Fibroblast of mammary gland (primary cell): Measurements from ENCODE around the gene TOP2B.

Source experiments
- DNase-seq: peaks from one replicate; pipeline ENCODE4 v3.0.0-alpha.2; 2010; ENCODE audit warnings: low read depth
- H3K4me3 ChIP-seq: 2 replicates; pipeline ENCODE4 v1.5.1; 2011; ENCODE audit warnings: low read depth, mild to moderate bottlenecking, low read length, moderate library complexity; ENCODE audit not compliant: control insufficient read depth
- CTCF ChIP-seq: conservative IDR thresholded peaks from 2 replicates; pipeline ENCODE4 v1.5.1; 2011; ENCODE audit warnings: low read depth, low read length, inconsistent platforms; ENCODE audit not compliant: control insufficient read depth, insufficient read depth

Gene TOP2B

GRCh38 chr3:25664812-25665314, at the start of gene TOP2B:
Gene TOP2B, minus strand, starts transcription at chr3:25664907. Its CDS starts 610 bp downstream, at chr3:25664297.
- peak within 1 kb of the TSS; percentile 79 for H3K4me3 ChIP-seq
- no peak for TF ChIP-seq CTCF
- peak; percentile 94 for DNase-seq

GRCh38 chr3:25713341-25713985, 48.8 kb upstream of the TOP2B start:
- no peak for TF ChIP-seq CTCF
- DNase-seq, result no peak
- H3K4me3 ChIP-seq, result no peak overlapping the region

GRCh38 chr3:25711090-25711489, 46.4 kb upstream of the TOP2B start:
- H3K4me3 ChIP-seq, result no peak overlapping the region
- no peak for TF ChIP-seq CTCF
- no peak for DNase-seq

GRCh38 chr3:25708036-25708435, 43.3 kb upstream of the TOP2B start:
- no peak for DNase-seq
- TF ChIP-seq CTCF, result no peak
- H3K4me3 ChIP-seq, result no peak overlapping the region

GRCh38 chr3:25707268-25707926, 42.7 kb upstream of the TOP2B start:
- H3K4me3 ChIP-seq, result no peak overlapping the region
- no peak for TF ChIP-seq CTCF
- no peak for DNase-seq

- no peak overlapping the region for H3K4me3 ChIP-seq
- DNase-seq, result no peak
- TF ChIP-seq CTCF, result no peak
Observed at GRCh38 chr3:25706213-25706612, 41.5 kb upstream of the TOP2B start.
